GM18519 (cell line): ENCODE measurements around the gene KLK11.

Experiments
- ATAC-seq: cut with Tn5 transposase; IDR thresholded peaks from one replicate; pipeline ENCODE4 v1.9.1; 2021; ENCODE audit warnings: mild to moderate bottlenecking, moderate library complexity; ENCODE audit not compliant: unreplicated experiment, low FRiP score

KLK11 gene

GRCh38 chr19:50975766-50976165 lies 50.6 kb downstream of the KLK11 start:
- ATAC-seq: no peak

- no peak for ATAC-seq
Measured at GRCh38 chr19:50974702-50975556, 51.5 kb downstream of the KLK11 start.

GRCh38 chr19:50972795-50973376 lies 53.5 kb downstream of the KLK11 start:
- no peak for ATAC-seq
